Panc1 (cell line): Measurements from ENCODE around the gene KAZN. TPM values are rescaled to one million over a fixed set of nuclear protein-coding genes. Genes with fewer than 3 reads are reported as not detected.

Source experiments
- ATAC-seq: fragments of 200-7000 bp; cut with Tn5 transposase; 2 replicates; pipeline ENCODE4 v1.9.1; 2020; ENCODE audit warnings: mild to moderate bottlenecking, moderate library complexity
- BruUV-seq: library from RNA; stranded (reverse); fragments of 400-500 nt; replicated peaks from 2 replicates; lab custom pipeline; 2021; lab: Mats Ljungman, UMichigan
- CTCF ChIA-PET: fragments of 300-600 bp; sonication (Branson Sonifier 250); formaldehyde crosslinking; loops from one replicate; lab custom pipeline; 2022; ENCODE audit warnings: antibody characterized with exemption; lab: Charles Lee
- POLR2A ChIA-PET: fragments of 300-600 bp; sonication (Branson Sonifier 250); formaldehyde crosslinking; loops from one replicate; lab custom pipeline; 2022; ENCODE audit warnings: antibody characterized with exemption; lab: Charles Lee
- DNase-seq: peaks from one replicate; pipeline ENCODE4 v3.0.0-alpha.2; 2010; ENCODE audit warnings: low read depth, low spot score
- H3K27ac ChIP-seq: 2 replicates; pipeline ENCODE4 v1.5.1; 2011; ENCODE audit warnings: mild to moderate bottlenecking, low read length, inconsistent platforms
- H3K27me3 ChIP-seq: fragments of 200-500 bp; sonication (Bioruptor generic); 2 replicates; pipeline ENCODE4 v1.6.0; 2014; ENCODE audit warnings: low read length, inconsistent platforms; ENCODE audit not compliant: control insufficient read depth, insufficient read depth
- H3K36me3 ChIP-seq: fragments of 200-500 bp; sonication (Bioruptor generic); 2 replicates; pipeline ENCODE4 v1.5.1; 2014; ENCODE audit warnings: inconsistent platforms, mild to moderate bottlenecking, low read length, moderate library complexity; ENCODE audit not compliant: control insufficient read depth, insufficient read depth
- H3K4me1 ChIP-seq: 2 replicates; pipeline ENCODE4 v1.5.1; 2011; ENCODE audit warnings: inconsistent platforms, mild to moderate bottlenecking, low read length, moderate library complexity; ENCODE audit not compliant: control insufficient read depth, insufficient read depth
- H3K4me3 ChIP-seq, 2 experiments: 2 replicates each; pipeline ENCODE4 v1.5.1; 2011 to 2012; ENCODE audit warnings: low read depth in 2 of 2, low read length in 2 of 2, mild to moderate bottlenecking in 2 of 2, inconsistent platforms in 1 of 2, moderate library complexity in 1 of 2
- H3K9me3 ChIP-seq: fragments of 200-500 bp; sonication (Bioruptor generic); 2 replicates; pipeline ENCODE4 v1.5.1; 2014; ENCODE audit warnings: low read depth, mild to moderate bottlenecking, inconsistent platforms, low read length, moderate library complexity; ENCODE audit not compliant: control insufficient read depth, insufficient read depth
- CTCF ChIP-seq: fragments of 450-650 bp; IDR thresholded peaks from 2 replicates; pipeline ENCODE4 v1.5.1; 2017; ENCODE audit warnings: mild to moderate bottlenecking
- POLR2AphosphoS5 ChIP-seq: IDR thresholded peaks from 2 replicates; pipeline ENCODE4 v1.6.1; 2012; ENCODE audit warnings: mild to moderate bottlenecking, low read depth, low read length, moderate library complexity
- SIN3A ChIP-seq: IDR thresholded peaks from 2 replicates; pipeline ENCODE4 v1.6.1; 2012; ENCODE audit warnings: low read depth, mild to moderate bottlenecking, low read length, moderate library complexity, borderline replicate concordance; ENCODE audit not compliant: insufficient read depth
- TCF7L2 ChIP-seq: IDR thresholded peaks from 2 replicates; pipeline ENCODE4 v1.6.1; 2011; ENCODE audit warnings: mild to moderate bottlenecking, low read depth, low read length, inconsistent platforms
- in situ Hi-C: cut with HindIII; loops from 2 replicates; pipeline ENCODE4 v1.10.0; 2016; ENCODE audit warnings: low sequenced_read_pairs, low pct_unique_long_range_greater_than_20kb
- intact Hi-C: fragments of 100-400 bp; cut with micrococcal nuclease; formaldehyde crosslinking; loops from one replicate; pipeline ENCODE4 v1.10.0; 2022; ENCODE audit not compliant: unreplicated experiment
- total RNA-seq: library from RNA; stranded (reverse); gene quantifications from one replicate; pipeline ENCODE4 v1.2.1, GENCODE V29; 2021; ENCODE audit not compliant: unreplicated experiment
- TF ChIP-seq, protein P1 (sequence below), 2 experiments: IDR thresholded peaks; 2 replicates each; pipeline ENCODE4 v1.6.1; 2011 to 2012; ENCODE audit warnings: low read depth in 2 of 2, control low read depth in 1 of 2, low read length in 1 of 2, mild to moderate bottlenecking in 1 of 2, moderate library complexity in 1 of 2; ENCODE audit not compliant: insufficient read depth in 1 of 2

The KAZN gene
- total RNA-seq, 1 experiment from 2014 or later: 6.6 TPM

DNA sequence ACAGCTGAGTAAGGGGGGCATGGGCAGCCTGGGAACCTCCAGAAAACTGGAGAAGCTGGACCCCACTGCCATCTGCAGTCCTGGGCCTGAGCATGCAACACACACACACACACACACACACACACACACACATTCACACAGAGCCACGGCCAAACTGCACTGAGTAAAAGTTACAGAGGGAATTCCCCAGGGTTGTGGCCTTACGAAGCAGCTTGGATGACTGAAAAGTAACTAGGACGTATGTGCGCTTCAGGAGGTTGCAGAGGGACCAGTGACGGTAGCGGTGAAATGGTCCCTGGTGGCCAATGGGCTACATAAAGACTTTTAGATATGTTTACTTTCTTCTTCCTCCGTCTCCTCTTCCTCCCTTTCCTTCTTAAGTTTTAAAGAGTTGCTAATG is 322.6 kb downstream of the KAZN start:
- H3K27me3 ChIP-seq: peaks cover 3% of the 10 kb centered on the region; the same call in 1 of the 2 replicates
- intact Hi-C loops: loop anchor here (5.0 kb wide), 1 partner anchor 91 kb away; no protein-coding TSS in a partner anchor
- TF ChIP-seq SIN3A (no peak), TCF7L2 (no peak), POLR2AphosphoS5 (no peak), CTCF (no peak)
- TF ChIP-seq, protein P1, sequence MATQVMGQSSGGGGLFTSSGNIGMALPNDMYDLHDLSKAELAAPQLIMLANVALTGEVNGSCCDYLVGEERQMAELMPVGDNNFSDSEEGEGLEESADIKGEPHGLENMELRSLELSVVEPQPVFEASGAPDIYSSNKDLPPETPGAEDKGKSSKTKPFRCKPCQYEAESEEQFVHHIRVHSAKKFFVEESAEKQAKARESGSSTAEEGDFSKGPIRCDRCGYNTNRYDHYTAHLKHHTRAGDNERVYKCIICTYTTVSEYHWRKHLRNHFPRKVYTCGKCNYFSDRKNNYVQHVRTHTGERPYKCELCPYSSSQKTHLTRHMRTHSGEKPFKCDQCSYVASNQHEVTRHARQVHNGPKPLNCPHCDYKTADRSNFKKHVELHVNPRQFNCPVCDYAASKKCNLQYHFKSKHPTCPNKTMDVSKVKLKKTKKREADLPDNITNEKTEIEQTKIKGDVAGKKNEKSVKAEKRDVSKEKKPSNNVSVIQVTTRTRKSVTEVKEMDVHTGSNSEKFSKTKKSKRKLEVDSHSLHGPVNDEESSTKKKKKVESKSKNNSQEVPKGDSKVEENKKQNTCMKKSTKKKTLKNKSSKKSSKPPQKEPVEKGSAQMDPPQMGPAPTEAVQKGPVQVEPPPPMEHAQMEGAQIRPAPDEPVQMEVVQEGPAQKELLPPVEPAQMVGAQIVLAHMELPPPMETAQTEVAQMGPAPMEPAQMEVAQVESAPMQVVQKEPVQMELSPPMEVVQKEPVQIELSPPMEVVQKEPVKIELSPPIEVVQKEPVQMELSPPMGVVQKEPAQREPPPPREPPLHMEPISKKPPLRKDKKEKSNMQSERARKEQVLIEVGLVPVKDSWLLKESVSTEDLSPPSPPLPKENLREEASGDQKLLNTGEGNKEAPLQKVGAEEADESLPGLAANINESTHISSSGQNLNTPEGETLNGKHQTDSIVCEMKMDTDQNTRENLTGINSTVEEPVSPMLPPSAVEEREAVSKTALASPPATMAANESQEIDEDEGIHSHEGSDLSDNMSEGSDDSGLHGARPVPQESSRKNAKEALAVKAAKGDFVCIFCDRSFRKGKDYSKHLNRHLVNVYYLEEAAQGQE (IDR thresholded peaks at IDR 0.05; ENCODE audit: insufficient read depth in 1 of 2, low read depth in 2 of 2, low read length in 1 of 2): no peak
- ATAC-seq (no peak), DNase-seq (no peak)
- no TSS peak for BruUV-seq
- peaks cover 7% of the 10 kb centered on the region for H3K4me1 ChIP-seq
- H3K27ac ChIP-seq: no peak overlapping the region
- H3K4me3 ChIP-seq: no peak overlapping the region
- ChIA-PET CTCF (interaction anchor here (0.8 kb wide), 1 partner anchor 13 kb away, joined by 3 read pairs; no protein-coding TSS in a partner anchor), POLR2A (interaction anchor here (0.6 kb wide), 2 partner anchors 33 to 56 kb away, joined by 3 to 6 read pairs; no protein-coding TSS in a partner anchor)
- in situ Hi-C loops: no loop called here
- no peaks in the 10 kb centered on the region; the same call in 1 of the 2 replicates for H3K36me3 ChIP-seq
- H3K9me3 ChIP-seq: no peaks in the 10 kb centered on the region

DNA sequence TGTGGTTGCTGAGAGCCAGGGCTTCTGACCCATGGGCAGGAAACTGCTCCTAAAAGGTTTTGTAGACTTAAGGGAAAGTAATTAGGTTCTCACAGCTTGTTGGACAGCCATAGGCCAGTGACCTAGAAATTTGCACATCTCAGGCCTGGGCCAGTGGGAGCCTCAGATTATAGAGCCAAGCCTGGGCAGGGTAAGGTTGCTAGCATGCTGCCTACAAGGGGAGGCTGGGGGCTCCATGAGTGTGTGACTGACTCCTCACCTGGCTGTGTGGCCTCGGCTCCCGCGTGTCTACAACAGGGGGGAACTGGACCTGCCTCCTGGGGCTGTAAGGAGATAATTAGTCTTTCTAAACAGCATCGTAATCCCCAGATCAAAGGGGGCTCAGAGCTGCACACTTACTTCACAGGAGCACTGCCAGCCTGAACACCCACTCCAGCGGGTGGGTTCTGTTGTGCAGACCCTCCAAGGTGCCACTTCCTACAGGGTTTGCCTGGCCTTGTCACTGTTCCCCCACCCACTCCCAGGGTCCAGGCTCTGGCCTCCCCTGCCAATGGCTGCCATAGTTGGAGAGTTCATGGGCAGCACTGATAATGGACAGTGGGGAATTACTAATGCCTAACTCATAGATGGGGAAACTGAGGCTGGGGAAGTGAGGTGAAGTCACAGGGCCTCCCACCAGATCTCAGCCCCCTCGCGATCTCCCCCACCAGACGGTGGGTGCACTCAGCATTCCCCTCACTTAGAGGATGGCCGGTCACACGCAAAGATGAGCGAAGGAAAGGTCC is 324.6 kb downstream of the KAZN start:
- in situ Hi-C loops (no loop called here), intact Hi-C loops (loop anchor here (5.0 kb wide), 1 partner anchor 89 kb away; no protein-coding TSS in a partner anchor)
- H3K4me1 ChIP-seq: peaks cover 7% of the 10 kb centered on the region
- no peak for TF ChIP-seq SIN3A
- TF ChIP-seq TCF7L2: no peak
- TF ChIP-seq, protein P1 (IDR thresholded peaks at IDR 0.05; ENCODE audit: insufficient read depth in 1 of 2, low read depth in 2 of 2, low read length in 1 of 2): no peak
- no peak for TF ChIP-seq POLR2AphosphoS5
- DNase-seq: no peak
- no peak for ATAC-seq
- peak overlapping the region; percentile 32 to 51 for H3K4me3 ChIP-seq
- ChIA-PET CTCF (interaction anchor here (0.5 kb wide), 1 partner anchor 145 kb away, joined by 3 read pairs; no protein-coding TSS in a partner anchor), POLR2A (no interaction called here)
- H3K27me3 ChIP-seq: peaks cover 5% of the 10 kb centered on the region; the same call in 1 of the 2 replicates
- no peak overlapping the region for H3K27ac ChIP-seq
- H3K9me3 ChIP-seq: no peaks in the 10 kb centered on the region
- BruUV-seq: no TSS peak
- H3K36me3 ChIP-seq: no peaks in the 10 kb centered on the region; the same call in 1 of the 2 replicates
